22Rv1 (cell line): ENCODE data around the gene SPOCK1.

Experiments used
- H3K27ac ChIP-seq: fragments of 450-650 bp; 2 replicates; pipeline ENCODE4 v1.5.1; 2017
- CTCF ChIP-seq: fragments of 450-650 bp; IDR thresholded peaks from 2 replicates; pipeline ENCODE4 v1.5.1; 2017; ENCODE audit warnings: mild to moderate bottlenecking
- ZFX ChIP-seq: fragments of 450-650 bp; IDR thresholded peaks from 2 replicates; pipeline ENCODE4 v1.6.1; 2017; ENCODE audit warnings: antibody characterized with exemption, borderline replicate concordance

SPOCK1 gene

GRCh38 chr5:137333475-137333874 is 165.7 kb downstream of the SPOCK1 start:
- H3K27ac ChIP-seq, result no peak overlapping the region
- TF ChIP-seq ZFX (no peak), CTCF (no peak)

GRCh38 chr5:137332296-137332695 is 166.8 kb downstream of the SPOCK1 start:
- H3K27ac ChIP-seq, result no peak overlapping the region
- no peak for TF ChIP-seq CTCF
- no peak for TF ChIP-seq ZFX

- H3K27ac ChIP-seq, result no peak overlapping the region
- TF ChIP-seq CTCF (no peak), ZFX (no peak)
Measured at GRCh38 chr5:137329586-137330296, 169.4 kb downstream of the SPOCK1 start.

- TF ChIP-seq CTCF, result no peak
- TF ChIP-seq ZFX, result no peak
Measured at GRCh38 chr5:137328991-137329390, 170.1 kb downstream of the SPOCK1 start.

GRCh38 chr5:137328463-137328862 is 170.7 kb downstream of the SPOCK1 start:
- H3K27ac ChIP-seq, result no peak overlapping the region
- TF ChIP-seq CTCF, result no peak
- no peak for TF ChIP-seq ZFX

More at GRCh38 chr5:137328991-137329390, 170.1 kb downstream of the SPOCK1 start:
- no peak overlapping the region for H3K27ac ChIP-seq

- H3K27ac ChIP-seq, result no peak overlapping the region
- TF ChIP-seq ZFX (no peak), CTCF (no peak)
Measured at GRCh38 chr5:137325721-137326120, 173.4 kb downstream of the SPOCK1 start.
